Measurements from ENCODE around the gene SELE. TPM values are rescaled to one million over a fixed set of nuclear protein-coding genes. Genes with fewer than 3 reads are reported as not detected.
"Not testable (repeated sequence)": the region's sequence is repeated elsewhere in the genome, so short reads cannot be mapped to it uniquely, and the experiment has no call there.

Gene SELE
- total RNA-seq, 3 donors from 2014 or later: 0.35 to 0.67 (median 0.63) TPM

DNA sequence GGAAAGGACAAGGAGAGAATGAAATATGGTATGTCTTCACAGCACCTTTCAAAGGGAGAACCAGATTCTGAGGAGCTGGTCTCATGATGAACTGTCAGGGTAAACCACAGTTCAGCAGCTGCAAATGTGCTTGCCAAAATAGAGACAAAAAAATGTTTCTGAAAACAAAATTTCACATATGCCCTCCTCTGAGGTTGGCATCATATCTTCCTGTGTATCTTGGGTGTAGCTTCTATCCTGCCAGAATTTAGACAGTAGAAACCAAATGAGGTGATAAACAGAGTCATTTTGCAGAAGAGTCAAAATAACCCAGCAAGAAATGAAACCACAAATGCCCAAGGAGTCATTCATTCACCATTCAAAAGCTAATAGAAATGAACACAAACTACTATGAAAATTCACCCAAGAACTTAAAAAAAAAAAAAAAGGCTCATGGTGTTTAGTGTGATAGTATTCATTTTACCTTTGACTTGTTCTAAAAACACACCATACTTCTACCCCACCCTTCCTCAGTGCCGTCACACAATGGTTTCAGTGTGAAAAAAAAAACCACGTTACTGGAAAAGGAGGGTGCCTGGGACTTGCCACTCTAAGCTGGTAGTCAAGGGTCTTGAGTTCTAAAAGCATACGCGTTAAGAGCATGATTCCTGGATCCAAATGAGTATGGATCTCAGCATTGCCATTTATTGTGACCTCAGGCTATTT is 41.0 kb downstream of the SELE start:
- H3K4me1 ChIP-seq (ENCODE audit: low read depth): no peaks in the 10 kb centered on the region
- TF ChIP-seq, protein P1, sequence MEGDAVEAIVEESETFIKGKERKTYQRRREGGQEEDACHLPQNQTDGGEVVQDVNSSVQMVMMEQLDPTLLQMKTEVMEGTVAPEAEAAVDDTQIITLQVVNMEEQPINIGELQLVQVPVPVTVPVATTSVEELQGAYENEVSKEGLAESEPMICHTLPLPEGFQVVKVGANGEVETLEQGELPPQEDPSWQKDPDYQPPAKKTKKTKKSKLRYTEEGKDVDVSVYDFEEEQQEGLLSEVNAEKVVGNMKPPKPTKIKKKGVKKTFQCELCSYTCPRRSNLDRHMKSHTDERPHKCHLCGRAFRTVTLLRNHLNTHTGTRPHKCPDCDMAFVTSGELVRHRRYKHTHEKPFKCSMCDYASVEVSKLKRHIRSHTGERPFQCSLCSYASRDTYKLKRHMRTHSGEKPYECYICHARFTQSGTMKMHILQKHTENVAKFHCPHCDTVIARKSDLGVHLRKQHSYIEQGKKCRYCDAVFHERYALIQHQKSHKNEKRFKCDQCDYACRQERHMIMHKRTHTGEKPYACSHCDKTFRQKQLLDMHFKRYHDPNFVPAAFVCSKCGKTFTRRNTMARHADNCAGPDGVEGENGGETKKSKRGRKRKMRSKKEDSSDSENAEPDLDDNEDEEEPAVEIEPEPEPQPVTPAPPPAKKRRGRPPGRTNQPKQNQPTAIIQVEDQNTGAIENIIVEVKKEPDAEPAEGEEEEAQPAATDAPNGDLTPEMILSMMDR (IDR thresholded peaks at IDR 0.05): no peak
- ATAC-seq (peak; percentile 55), DNase-seq (no peak)
- no peak overlapping the region for H3K4me3 ChIP-seq
- H3K36me3 ChIP-seq (ENCODE audit: low read depth): no peaks in the 10 kb centered on the region
- no peaks in the 10 kb centered on the region for H3K9me3 ChIP-seq
- intact Hi-C loops (cut with DNase I, micrococcal nuclease): no loop called here

DNA sequence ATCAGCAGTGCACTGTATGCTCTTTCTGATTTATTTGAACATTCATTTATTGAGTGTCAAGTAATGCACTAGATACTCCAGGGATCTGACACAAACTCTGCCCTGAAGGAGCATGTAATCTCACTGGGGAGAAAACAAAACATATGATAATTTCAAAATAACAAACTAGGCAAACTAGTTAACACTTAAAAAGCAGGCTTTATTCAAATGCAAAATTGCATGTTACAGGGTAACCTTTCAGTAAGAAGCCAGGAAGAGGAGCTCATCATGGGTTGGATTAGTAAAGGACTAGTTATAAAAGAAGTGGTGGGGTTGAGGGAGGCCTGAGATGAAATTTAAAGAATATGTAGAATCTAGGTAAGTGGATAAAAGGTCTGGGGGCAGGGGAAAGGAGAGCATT is 43.4 kb downstream of the SELE start:
- no peaks in the 10 kb centered on the region for H3K9me3 ChIP-seq
- TF ChIP-seq, protein P1 (IDR thresholded peaks at IDR 0.05): no peak
- no peak overlapping the region for H3K4me3 ChIP-seq
- no peaks in the 10 kb centered on the region for H3K4me1 ChIP-seq (ENCODE audit: low read depth)
- ATAC-seq (no peak), DNase-seq (no peak)
- H3K36me3 ChIP-seq (ENCODE audit: low read depth): no peaks in the 10 kb centered on the region
- intact Hi-C loops (cut with DNase I, micrococcal nuclease): no loop called here

DNA sequence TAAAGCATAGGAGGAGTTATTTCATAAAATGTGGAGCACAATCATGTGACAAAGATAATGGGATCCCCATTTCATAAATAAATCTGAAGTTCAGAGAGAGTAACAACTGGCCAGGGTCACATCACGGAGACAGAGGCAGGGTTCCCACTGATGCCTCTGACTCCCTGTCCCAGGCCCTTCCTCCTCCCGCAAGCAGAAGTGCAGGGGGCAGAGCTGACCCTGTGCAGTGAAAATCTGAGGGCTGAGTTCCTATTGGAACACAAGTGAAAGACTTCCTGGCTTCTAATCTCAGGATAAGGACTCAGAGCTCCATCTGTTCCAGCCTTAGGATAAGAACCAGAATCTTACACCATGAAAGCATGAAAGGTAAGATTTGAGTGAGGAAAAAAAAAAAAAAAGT is 44.5 kb downstream of the SELE start:
- H3K36me3 ChIP-seq (ENCODE audit: low read depth): no peaks in the 10 kb centered on the region
- H3K9me3 ChIP-seq: no peaks in the 10 kb centered on the region
- DNase-seq (no peak), ATAC-seq (no peak)
- H3K4me3 ChIP-seq: no peak overlapping the region
- intact Hi-C loops (cut with DNase I, micrococcal nuclease): no loop called here
- H3K4me1 ChIP-seq (ENCODE audit: low read depth): no peaks in the 10 kb centered on the region
- TF ChIP-seq, protein P1 (IDR thresholded peaks at IDR 0.05): no peak

DNA sequence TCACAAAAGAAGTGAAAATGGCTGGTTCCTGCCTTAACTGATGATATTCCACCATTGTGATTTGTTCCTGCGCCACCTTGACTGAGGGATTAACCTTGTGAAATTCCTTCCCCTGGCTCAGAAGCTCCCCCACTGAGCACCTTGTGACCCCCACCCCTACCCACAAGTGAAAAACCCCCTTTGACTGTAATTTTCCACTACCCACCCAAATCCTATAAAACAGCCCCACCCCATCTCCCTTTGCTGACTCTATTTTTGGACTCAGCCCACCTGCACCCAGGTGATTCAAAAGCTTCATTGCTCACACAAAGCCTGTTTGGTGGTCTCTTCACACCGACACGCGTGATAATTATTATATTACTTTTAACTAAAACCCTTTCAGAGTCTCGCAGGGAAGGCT is 45.5 kb downstream of the SELE start:
- H3K36me3 ChIP-seq (ENCODE audit: low read depth); H3K9me3 ChIP-seq; H3K4me3 ChIP-seq; H3K4me1 ChIP-seq (ENCODE audit: low read depth); intact Hi-C loops (cut with DNase I, micrococcal nuclease); DNase-seq; ATAC-seq: not testable (repeated sequence)

DNA sequence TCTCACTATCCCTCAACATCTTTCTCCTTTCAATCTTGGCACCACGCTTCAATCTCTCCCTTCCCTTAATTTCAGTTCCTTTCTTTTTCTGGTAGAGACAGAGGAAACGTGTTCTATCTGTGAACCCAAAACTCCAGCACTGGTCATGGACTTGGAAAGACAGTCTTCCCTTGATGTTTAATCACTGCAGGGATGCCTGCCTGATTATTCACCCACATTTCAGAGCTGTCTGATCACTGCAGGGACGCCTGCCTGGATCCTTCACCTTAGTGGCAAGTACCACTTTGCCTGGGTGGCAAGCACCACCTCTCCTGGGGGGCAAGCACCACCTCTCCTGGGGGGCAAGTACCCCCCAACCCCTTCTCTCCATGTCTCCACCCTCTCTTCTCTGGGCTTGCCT is 50.2 kb downstream of the SELE start:
- H3K4me1 ChIP-seq (ENCODE audit: low read depth): no peaks in the 10 kb centered on the region
- H3K4me3 ChIP-seq: no peak overlapping the region
- TF ChIP-seq, protein P1 (IDR thresholded peaks at IDR 0.05): no peak
- no peaks in the 10 kb centered on the region for H3K9me3 ChIP-seq
- intact Hi-C loops (cut with DNase I, micrococcal nuclease): no loop called here
- no peaks in the 10 kb centered on the region for H3K36me3 ChIP-seq (ENCODE audit: low read depth)
- DNase-seq: no peak
- ATAC-seq: no peak

DNA sequence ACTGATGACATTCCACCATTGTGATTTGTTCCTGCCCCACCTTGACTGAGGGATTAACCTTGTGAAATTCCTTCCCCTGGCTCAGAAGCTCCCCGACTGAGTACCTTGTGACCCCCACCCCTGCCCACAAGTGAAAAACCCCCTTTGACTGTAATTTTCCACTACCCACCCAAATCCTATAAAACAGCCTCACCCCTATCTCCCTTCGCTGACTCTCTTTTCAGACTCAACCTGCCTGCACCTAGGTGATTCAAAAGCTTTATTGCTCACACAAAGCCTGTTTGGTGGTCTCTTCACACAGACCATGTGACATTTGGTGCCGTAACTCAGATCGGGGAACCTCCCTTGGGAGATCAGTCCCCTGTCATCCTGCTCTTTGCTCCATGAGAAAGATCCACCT is 50.7 kb downstream of the SELE start:
- H3K4me1 ChIP-seq (ENCODE audit: low read depth); DNase-seq; intact Hi-C loops (cut with DNase I, micrococcal nuclease); H3K4me3 ChIP-seq; H3K9me3 ChIP-seq; H3K36me3 ChIP-seq (ENCODE audit: low read depth); ATAC-seq: not testable (repeated sequence)

DNA sequence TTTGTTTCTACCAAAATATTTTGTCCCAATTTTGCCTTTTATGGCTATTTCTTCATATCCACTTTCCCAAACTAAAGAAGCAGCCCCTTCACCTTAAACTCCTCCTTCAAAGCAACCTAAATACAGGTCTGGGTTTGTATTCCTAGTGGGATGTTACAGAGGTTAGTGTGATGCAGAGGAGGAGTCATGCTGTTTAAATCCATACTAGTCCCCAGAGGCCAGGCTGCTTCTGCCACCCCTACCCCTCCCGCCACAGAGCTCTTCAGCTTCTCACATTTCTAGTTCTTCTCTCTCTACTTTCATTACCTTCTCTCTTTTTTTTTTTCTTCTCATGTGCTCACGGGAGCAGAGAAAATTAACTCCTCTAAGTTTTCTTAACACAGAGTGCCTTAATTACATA is 51.8 kb downstream of the SELE start:
- intact Hi-C loops (cut with DNase I, micrococcal nuclease): no loop called here
- Histone ChIP-seq H3K36me3 (ENCODE audit: low read depth) (no peaks in the 10 kb centered on the region), H3K4me3 (no peak overlapping the region), H3K9me3 (no peaks in the 10 kb centered on the region), H3K4me1 (ENCODE audit: low read depth) (no peaks in the 10 kb centered on the region)
- ATAC-seq (no peak), DNase-seq (no peak)
- TF ChIP-seq, protein P1 (IDR thresholded peaks at IDR 0.05): no peak
